Endothelial cell of umbilical vein (primary cell): ENCODE data around the gene TPP2. TPM values are rescaled to one million over a fixed set of nuclear protein-coding genes. Genes with fewer than 3 reads are reported as not detected.

Source experiments
- BruUV-seq: library from RNA; stranded (reverse); fragments of 400-500 nt; replicated peaks from 2 replicates; lab custom pipeline; 2021; lab: Mats Ljungman, UMichigan
- CTCF ChIA-PET: fragments of 300-600, 350-600 bp; sonication (Branson Sonifier 250); formaldehyde crosslinking; loops from one replicate; lab custom pipeline; 2021; ENCODE audit warnings: antibody characterized with exemption, inconsistent platforms; lab: Charles Lee
- POLR2A ChIA-PET: fragments of 300-600, 350-600 bp; sonication (Branson Sonifier 250); formaldehyde crosslinking; loops from one replicate; lab custom pipeline; 2021; ENCODE audit warnings: antibody characterized with exemption, inconsistent platforms; lab: Charles Lee
- DNase-seq: peaks from one replicate; pipeline ENCODE4 v3.0.0-alpha.2; 2011; ENCODE audit warnings: low read depth, low spot score
- FAIRE-seq: peaks from 2 replicates; lab custom pipeline; 2011; peaks lifted over from hg19 to GRCh38; lab: Jason Lieb, UNC
- H2AFZ ChIP-seq: 2 replicates; pipeline ENCODE4 v1.6.0; 2012; ENCODE audit warnings: low read depth, low read length, control low read depth, inconsistent platforms
- H3K27ac ChIP-seq: 2 replicates; pipeline ENCODE4 v1.5.1; 2011; ENCODE audit warnings: low read depth, mild to moderate bottlenecking, control low read depth, low read length, moderate library complexity; ENCODE audit not compliant: insufficient read depth
- H3K27me3 ChIP-seq, 2 experiments: 2 replicates each; pipeline versions ENCODE4 v1.6.0 to v1.6.1; 2011; ENCODE audit warnings: low read length in 2 of 2, mixed read lengths in 1 of 2; ENCODE audit not compliant: control insufficient read depth in 2 of 2, insufficient read depth in 2 of 2
- H3K36me3 ChIP-seq, 2 experiments: 2 replicates in 1 of 2; 3 replicates in 1 of 2; pipeline ENCODE4 v1.5.1; 2011; ENCODE audit warnings: low read length in 2 of 2, mild to moderate bottlenecking in 1 of 2, moderate library complexity in 1 of 2; ENCODE audit not compliant: control insufficient read depth in 2 of 2, insufficient read depth in 2 of 2; ENCODE audit errors: extremely low read depth in 1 of 2
- H3K4me1 ChIP-seq: 3 replicates; pipeline ENCODE4 v1.5.1; 2011; ENCODE audit warnings: mild to moderate bottlenecking, low read length; ENCODE audit not compliant: control insufficient read depth, insufficient read depth; ENCODE audit errors: extremely low read depth
- H3K4me2 ChIP-seq: 2 replicates; pipeline ENCODE4 v1.6.1; 2011; ENCODE audit warnings: low read length, control low read depth, mixed read lengths; ENCODE audit not compliant: insufficient read depth
- H3K4me3 ChIP-seq, 3 experiments: fragments of 200-600 bp in 1 of 3; sonication (generic), shearing (Covaris generic) in 1 of 3; replicated peaks in 1 of 3; 2 replicates each; pipeline ENCODE4 v1.5.1; 2011 to 2016; ENCODE audit warnings: control low read depth in 3 of 3, low read length in 3 of 3, mild to moderate bottlenecking in 2 of 3, inconsistent platforms in 1 of 3, low read depth in 1 of 3, moderate library complexity in 1 of 3; ENCODE audit not compliant: insufficient read depth in 1 of 3
- H3K79me2 ChIP-seq: 2 replicates; pipeline ENCODE4 v1.6.0; 2012; ENCODE audit warnings: low read length, inconsistent platforms; ENCODE audit not compliant: control insufficient read depth, insufficient read depth
- H3K9ac ChIP-seq: replicated peaks from 2 replicates; pipeline ENCODE3; 2011; ENCODE audit warnings: low read length, control low read depth; ENCODE audit not compliant: insufficient read depth; ENCODE audit errors: extremely low read depth
- H3K9me1 ChIP-seq: replicated peaks from 3 replicates; pipeline ENCODE4 v1.6.0; 2011; ENCODE audit warnings: mild to moderate bottlenecking, low read length; ENCODE audit not compliant: control insufficient read depth, insufficient read depth; ENCODE audit errors: extremely low read depth
- H3K9me3 ChIP-seq: replicated peaks from 2 replicates; pipeline ENCODE4 v1.5.1; 2012; ENCODE audit warnings: low read length, inconsistent platforms; ENCODE audit not compliant: control insufficient read depth, insufficient read depth
- H4K20me1 ChIP-seq: replicated peaks from 2 replicates; pipeline ENCODE3; 2011; ENCODE audit warnings: mild to moderate bottlenecking, low read length; ENCODE audit not compliant: control insufficient read depth, insufficient read depth; ENCODE audit errors: extremely low read depth
- CTCF ChIP-seq, 2 donors: IDR thresholded peaks; 1 replicate in 1 of 2; 2 replicates in 1 of 2; pipeline ENCODE4 v1.5.1; 2011; ENCODE audit warnings: low read length in 2 of 2, mild to moderate bottlenecking in 2 of 2, moderate library complexity in 2 of 2, control low read depth in 1 of 2, inconsistent platforms in 1 of 2, low read depth in 1 of 2; ENCODE audit not compliant: insufficient read depth in 1 of 2; ENCODE audit errors: extremely low read depth in 1 of 2
- EZH2 ChIP-seq: IDR thresholded peaks from 2 replicates; pipeline ENCODE4 v1.6.1; 2012; ENCODE audit warnings: borderline replicate concordance, low read depth, mild to moderate bottlenecking, moderate library complexity, low read length, inconsistent platforms; ENCODE audit not compliant: severe bottlenecking
- FOS ChIP-seq: IDR thresholded peaks from 2 replicates; pipeline ENCODE4 v1.6.1; 2011; ENCODE audit warnings: mild to moderate bottlenecking, low read length, moderate library complexity, borderline replicate concordance; ENCODE audit not compliant: insufficient read depth
- GATA2 ChIP-seq: IDR thresholded peaks from 2 replicates; pipeline ENCODE4 v1.7.0; 2011; ENCODE audit warnings: low read depth, mild to moderate bottlenecking, moderate library complexity, mixed read lengths, low read length; ENCODE audit not compliant: insufficient read length, insufficient read depth
- JUN ChIP-seq: IDR thresholded peaks from 2 replicates; pipeline ENCODE4 v1.6.1; 2011; ENCODE audit warnings: borderline replicate concordance, low read depth; ENCODE audit not compliant: insufficient read length, insufficient read depth
- MAX ChIP-seq: IDR thresholded peaks from 2 replicates; pipeline ENCODE4 v1.6.1; 2011; ENCODE audit not compliant: insufficient read depth, insufficient read length
- MYC ChIP-seq: IDR thresholded peaks from one replicate; pipeline ENCODE4 v1.6.1; 2011; ENCODE audit warnings: mild to moderate bottlenecking, low read depth, low read length
- POLR2A ChIP-seq: IDR thresholded peaks from 2 replicates; pipeline ENCODE4 v1.6.1; 2012; ENCODE audit warnings: low read depth, mild to moderate bottlenecking, control low read depth, low read length
- POLR2AphosphoS5 ChIP-seq: IDR thresholded peaks from 2 replicates; pipeline ENCODE4 v1.6.1; 2012; ENCODE audit warnings: low read depth, mild to moderate bottlenecking, control low read depth, low read length, moderate library complexity; ENCODE audit not compliant: insufficient read depth
- dilution Hi-C: fragments of 300-500 bp; cut with MboI; formaldehyde crosslinking; loops from one replicate; pipeline ENCODE4 v1.15.0; 2019; ENCODE audit warnings: low sequenced_read_pairs; ENCODE audit not compliant: extremely low pct_ligation_motif_present
- intact Hi-C: fragments of 100-400 bp; cut with micrococcal nuclease; formaldehyde crosslinking; loops from one replicate; pipeline ENCODE4 v1.10.0; 2022
- polyA plus RNA-seq, 4 experiments: library from polyadenylated mRNA; depleted of rRNA in 3 of 4; stranded (reverse) in 3 of 4; unstranded in 1 of 4; fragments of >200 nt; gene quantifications; 2 replicates each; pipeline versions ENCODE4 v1.2.1 to v1.2.3, GENCODE V29; 2011 to 2012; ENCODE audit warnings: missing spikeins in 1 of 4
- total RNA-seq: library from RNA; stranded (reverse); gene quantifications from 2 replicates; pipeline ENCODE4 v1.2.3, GENCODE V29; 2021

TPP2 gene
- total and polyA plus RNA-seq, 2 donors (not counting 3 experiments of a cell fraction or from before 2014, with no cell fraction given), result 11.5 to 46.7 TPM

GRCh38 chr13:102589301-102589822 is 7.4 kb upstream of the TPP2 start:
- Histone ChIP-seq H3K27ac (no peak overlapping the region), H3K4me3 (no peak overlapping the region), H3K79me2 (no peaks in the 10 kb centered on the region), H3K9me3 (no peaks in the 10 kb centered on the region), H3K9ac (no peak overlapping the region), H4K20me1 (no peaks in the 10 kb centered on the region), H3K27me3 (peaks cover 5 to 9% of the 10 kb centered on the region in 2 experiments), H2AFZ (no peak overlapping the region), H3K4me1 (peaks cover 11% of the 10 kb centered on the region), H3K9me1 (no peaks in the 10 kb centered on the region), H3K36me3 (no peaks in the 10 kb centered on the region), H3K4me2 (no peak overlapping the region)
- ChIA-PET CTCF (interaction anchor here (1.1 to 1.5 kb wide), 4 partner anchors 9 to 1444 kb away, joined by 3 to 8 read pairs (median 3); no protein-coding TSS in a partner anchor), POLR2A (no interaction called here)
- intact Hi-C loops, result no loop called here
- no peak for TF ChIP-seq JUN
- TF ChIP-seq FOS, result no peak
- no peak for TF ChIP-seq POLR2A
- TF ChIP-seq GATA2, result no peak
- no peak for DNase-seq
- dilution Hi-C loops, result loop anchor here (25.0 kb wide), 1 partner anchor 273 kb away; no protein-coding TSS in a partner anchor
- FAIRE-seq, result no peak
- no TSS peak for BruUV-seq

GRCh38 chr13:102591988-102592781 is 4.6 kb upstream of the TPP2 start:
- ChIA-PET POLR2A (interaction anchor here (0.6 to 0.9 kb wide), 2 partner anchors 133 to 182 kb away, joined by 3 read pairs; partner anchors contain the start of gene TEX30), CTCF (interaction anchor here (0.7 to 4.0 kb wide), 40 partner anchors 10 to 1447 kb away, joined by 3 to 76 read pairs (median 5); partner anchors contain the start of genes ERCC5 and TEX30)
- no peaks in the 10 kb centered on the region for H4K20me1 ChIP-seq
- no TSS peak for BruUV-seq
- no peaks in the 10 kb centered on the region for H3K36me3 ChIP-seq
- DNase-seq (peak; percentile 90), FAIRE-seq (peak; percentile 89)
- peak overlapping the region; percentile 54 for H3K9ac ChIP-seq
- intact Hi-C loops (loop anchor here (1.0 kb wide), 5 partner anchors 133 to 255 kb away; partner anchors contain the start of gene TEX30), dilution Hi-C loops (loop anchor here (25.0 kb wide), 1 partner anchor 270 kb away; no protein-coding TSS in a partner anchor)
- H3K27ac ChIP-seq, result peak overlapping the region; percentile 11
- TF ChIP-seq MAX, result no peak
- peak; percentile 47 for TF ChIP-seq POLR2AphosphoS5
- TF ChIP-seq POLR2A, result no peak
- no peak for TF ChIP-seq GATA2
- TF ChIP-seq FOS, result peak; percentile 53
- TF ChIP-seq CTCF (IDR thresholded peaks at IDR 0.05; ENCODE audit: extremely low read depth in 1 of 2, insufficient read depth in 1 of 2, low read depth in 1 of 2, low read length in 2 of 2), result peak; percentile 62 to 73
- no peak for TF ChIP-seq EZH2
- TF ChIP-seq JUN, result peak; percentile 73
- no peak for TF ChIP-seq MYC
- H3K27me3 ChIP-seq, result peaks cover 0 to 3% of the 10 kb centered on the region in 2 experiments
- H3K4me2 ChIP-seq, result peak overlapping the region; percentile 90
- H3K9me3 ChIP-seq, result no peaks in the 10 kb centered on the region
- H3K4me3 ChIP-seq, result peak overlapping the region; percentile 24 to 58 (median 52)
- peaks cover 16% of the 10 kb centered on the region for H3K4me1 ChIP-seq
- H2AFZ ChIP-seq, result peak overlapping the region; percentile 97
- H3K9me1 ChIP-seq, result no peaks in the 10 kb centered on the region
- H3K79me2 ChIP-seq, result peaks cover under 1% of the 10 kb centered on the region
